Activated T-cell treated with anti-CD3 and anti-CD28 coated beads for 24 hours (primary cell): ENCODE results near the gene ZNF555.
"Not testable (repeated sequence)": the region's sequence is repeated elsewhere in the genome, so short reads cannot be mapped to it uniquely, and the experiment has no call there.

Source experiments
- DNase-seq: peaks from one replicate; pipeline ENCODE4 v3.0.0-alpha.2; 2020; ENCODE audit warnings: low read depth

The ZNF555 gene

GRCh38 chr19:2840794-2841791 lies at the start of gene ZNF555:
TSS of gene ZNF555 (plus strand) at chr19:2841475. CDS start at chr19:2841573, 98 bp downstream.
- DNase-seq: peak; percentile 98

- DNase-seq: no peak
These were observed 49.4 kb upstream of the ZNF555 start for GRCh38 chr19:2791876-2792275.

DNA sequence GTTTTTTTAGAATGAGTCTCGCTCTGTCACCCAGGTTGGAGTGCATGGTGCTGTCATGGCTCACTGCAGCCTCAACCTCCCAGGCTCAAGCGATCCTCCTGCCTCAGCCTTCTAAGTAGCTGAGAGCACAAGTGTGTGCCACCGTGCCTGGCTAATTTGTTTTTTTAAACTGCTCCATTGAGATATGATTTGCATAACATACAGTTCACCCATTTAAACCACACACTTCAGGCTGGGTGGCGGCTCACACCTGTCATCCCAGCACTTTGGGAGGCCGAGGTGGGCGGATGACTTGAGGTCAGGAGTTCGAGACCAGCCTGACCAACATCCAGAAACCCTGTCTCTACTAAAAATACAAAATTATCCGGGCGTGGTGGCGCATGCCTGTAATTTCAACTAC lies 48.6 kb upstream of the ZNF555 start:
- not testable (repeated sequence) for DNase-seq

DNA sequence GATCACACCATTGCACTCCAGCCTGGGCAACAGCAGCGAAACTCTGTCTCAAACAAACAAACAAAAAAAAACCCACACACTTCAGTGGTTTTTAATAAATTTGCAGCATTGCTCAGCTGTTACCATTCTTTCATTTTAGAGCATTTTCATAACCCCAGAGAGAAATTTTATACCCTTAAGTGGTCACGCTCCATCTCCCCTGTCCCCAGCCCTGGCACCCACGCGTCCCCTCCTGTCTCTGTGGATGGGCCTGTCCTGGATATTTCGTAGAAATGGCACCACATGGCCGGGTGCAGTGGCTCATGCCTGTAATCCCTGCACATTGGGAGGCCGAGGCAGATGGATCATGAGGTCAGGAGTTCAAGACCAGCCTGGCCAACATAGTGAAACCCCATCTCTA lies 48.1 kb upstream of the ZNF555 start:
- DNase-seq: no peak

- DNase-seq: no peak
These were observed 47.7 kb upstream of the ZNF555 start for GRCh38 chr19:2793577-2793976.

DNA sequence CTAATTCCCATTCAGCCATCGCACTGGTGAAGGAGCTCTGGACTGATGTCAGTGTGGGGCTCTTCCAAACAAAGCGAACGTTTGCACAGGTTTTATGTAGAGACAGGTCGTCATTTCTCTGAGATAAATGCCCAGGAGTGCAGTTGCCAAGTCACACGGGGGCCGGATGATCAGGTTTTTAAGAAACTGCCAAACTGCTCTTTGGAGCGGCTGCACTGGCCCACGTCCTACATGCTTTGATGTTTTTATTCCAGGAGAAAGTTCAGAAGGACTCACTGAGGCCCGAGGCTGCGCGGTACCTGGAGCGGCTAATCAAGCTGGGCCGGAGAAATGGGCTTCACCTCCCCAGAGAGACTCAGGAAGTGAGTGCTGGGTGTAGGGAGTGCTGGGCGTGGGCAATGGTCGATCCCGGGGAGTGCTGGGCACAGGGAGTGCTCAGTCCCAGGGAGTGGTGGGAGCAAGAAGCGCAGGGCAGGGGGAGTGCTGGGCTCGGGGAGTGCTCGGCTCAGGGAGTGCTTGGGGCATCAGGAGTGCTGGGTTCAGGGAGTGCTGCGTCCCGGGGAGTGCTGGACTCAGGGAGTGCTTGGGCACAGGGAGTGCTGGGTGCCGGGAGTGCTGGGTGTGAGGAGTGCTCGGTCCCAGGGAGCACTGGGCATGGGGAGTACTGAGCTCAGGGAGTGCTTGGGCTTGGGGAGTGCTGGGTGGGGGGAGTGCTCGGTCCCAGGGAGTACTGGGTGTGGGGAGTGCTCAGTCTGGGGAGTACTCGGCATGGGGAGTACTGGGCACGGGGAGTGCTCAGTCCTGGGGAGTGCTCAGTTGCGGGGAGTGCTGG lies 45.2 kb upstream of the ZNF555 start:
- DNase-seq: no peak

DNA sequence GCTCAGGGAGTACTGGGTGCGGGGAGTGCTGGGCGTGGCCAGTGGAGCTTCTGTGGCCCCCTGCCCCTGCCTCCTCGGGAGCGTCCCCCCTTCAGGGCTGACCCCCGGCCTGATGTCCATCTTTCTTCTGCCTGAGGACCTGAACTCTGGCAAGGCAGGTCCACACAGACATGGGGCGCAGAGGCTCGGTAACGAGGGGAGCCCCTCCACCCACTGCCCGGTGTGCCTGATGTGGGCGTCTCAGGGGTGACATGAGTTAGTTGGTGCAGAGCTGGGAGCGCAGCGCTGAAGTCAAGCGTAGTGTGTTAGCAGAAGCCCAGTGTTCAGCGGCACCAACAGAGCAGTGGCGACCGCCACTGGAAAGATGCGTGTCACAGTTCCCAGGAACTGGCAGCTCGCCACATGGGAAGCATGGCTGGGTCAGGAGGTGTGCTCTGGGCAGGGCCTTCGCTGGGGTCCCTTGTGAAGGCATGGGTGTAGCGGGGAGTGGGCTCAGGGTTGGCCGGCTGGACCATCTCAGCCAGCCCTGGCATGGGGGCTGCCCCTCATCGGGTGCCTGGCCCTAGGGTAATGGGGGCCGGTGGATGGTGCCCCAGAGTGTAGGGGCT lies 44.5 kb upstream of the ZNF555 start:
- DNase-seq: no peak

DNA sequence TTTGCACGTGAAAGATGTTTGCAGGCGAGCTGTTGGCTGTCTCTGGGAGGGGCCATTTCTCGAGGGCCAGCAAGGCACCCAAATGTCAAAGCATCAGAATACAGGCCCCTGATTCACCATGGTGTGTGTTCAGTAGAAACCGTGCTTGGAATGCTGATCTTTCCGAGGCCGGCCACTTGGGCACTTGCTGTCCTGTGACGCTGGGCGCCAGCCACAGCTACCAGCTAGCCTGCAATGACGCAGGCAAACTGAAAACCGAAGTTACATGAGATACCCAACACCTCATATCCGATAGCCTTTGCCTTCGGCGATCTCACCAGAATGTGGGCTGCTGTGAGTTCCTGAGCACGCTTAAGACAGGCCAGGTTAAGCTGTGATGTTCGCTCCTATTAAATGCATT lies 44.0 kb upstream of the ZNF555 start:
- DNase-seq: no peak

GRCh38 chr19:2798158-2798685 lies 43.1 kb upstream of the ZNF555 start:
- no peak for DNase-seq

GRCh38 chr19:2798733-2799132 lies 42.5 kb upstream of the ZNF555 start:
- DNase-seq: no peak

- DNase-seq: no peak
These were observed 41.8 kb upstream of the ZNF555 start for GRCh38 chr19:2799273-2800020.

- DNase-seq: no peak
These were observed 40.8 kb upstream of the ZNF555 start for GRCh38 chr19:2800506-2800905.

GRCh38 chr19:2802826-2803225 lies 38.4 kb upstream of the ZNF555 start:
- DNase-seq: no peak

GRCh38 chr19:2803486-2804155 lies 37.7 kb upstream of the ZNF555 start:
- no peak for DNase-seq

- DNase-seq: no peak
These were observed 36.9 kb upstream of the ZNF555 start for GRCh38 chr19:2804156-2805004.

DNA sequence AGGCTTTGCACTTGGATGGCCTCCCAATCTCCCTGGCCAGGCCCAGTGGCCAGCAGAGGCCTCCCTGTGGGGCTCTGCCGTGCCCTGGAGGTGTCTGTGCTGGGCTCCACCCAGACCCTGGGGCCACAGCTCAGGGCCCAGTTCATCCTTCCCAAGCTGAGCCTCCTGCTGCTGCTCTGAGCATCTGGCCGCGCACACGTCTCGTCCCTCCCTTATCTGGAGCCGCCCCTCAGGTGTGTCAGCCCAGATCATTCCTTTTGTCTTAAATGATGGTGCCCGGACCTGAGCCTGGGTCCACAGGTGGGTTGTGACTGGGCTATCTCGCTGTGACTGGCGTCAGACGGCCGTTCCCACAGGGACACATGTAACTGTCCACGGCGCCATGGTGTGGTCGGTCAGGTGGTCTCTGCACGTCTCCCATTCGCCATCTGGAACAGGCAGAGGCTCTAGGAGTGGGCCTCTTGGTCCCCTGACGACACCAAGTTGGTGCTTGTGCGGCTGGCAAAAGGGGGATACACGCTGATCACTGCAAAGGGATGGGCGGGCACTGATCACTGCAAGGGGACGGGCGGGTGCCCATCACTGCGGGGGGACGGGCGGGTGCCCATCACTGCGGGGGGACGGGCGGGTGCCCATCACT lies 35.9 kb upstream of the ZNF555 start:
- DNase-seq: no peak

DNA sequence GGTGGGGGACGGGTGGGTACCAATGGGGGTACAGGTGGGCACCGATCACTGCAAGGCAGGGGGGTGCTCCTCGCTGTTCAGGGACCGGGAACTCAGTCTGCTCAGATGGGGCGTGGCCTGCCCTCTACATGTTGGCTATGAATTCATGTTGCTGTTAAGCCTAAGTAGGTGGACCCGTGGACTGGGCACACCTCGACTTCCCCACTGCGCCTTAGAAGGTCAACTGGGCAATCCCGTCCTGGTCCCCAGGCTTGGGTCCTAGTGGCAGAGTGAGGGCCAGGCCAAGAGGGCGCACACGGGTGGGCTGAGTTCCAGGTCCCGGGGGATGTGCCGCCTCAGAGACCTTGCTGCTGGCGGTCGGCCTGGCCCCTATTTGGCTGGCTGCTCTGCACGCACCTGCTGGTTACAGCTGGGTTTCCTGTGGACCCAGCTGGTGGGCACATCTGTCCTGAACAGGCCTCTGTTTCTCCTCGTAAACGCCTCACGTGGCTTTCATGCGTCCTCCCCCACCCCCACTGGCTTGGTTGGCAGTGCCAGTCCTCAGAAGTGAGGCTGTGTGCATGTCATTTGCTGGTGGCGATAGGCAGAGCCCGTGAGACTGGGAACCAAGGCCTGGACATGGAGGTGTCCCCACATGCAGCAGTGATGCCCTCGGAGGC lies 35.2 kb upstream of the ZNF555 start:
- DNase-seq: no peak

GRCh38 chr19:2806736-2807378 lies 34.4 kb upstream of the ZNF555 start:
- DNase-seq: no peak
